GM19023 (cell line): ENCODE measurements around the gene SLCO4A1.

ENCODE experiments used
- ATAC-seq: cut with Tn5 transposase; IDR thresholded peaks from one replicate; pipeline ENCODE4 v1.9.1; 2021; ENCODE audit warnings: mild to moderate bottlenecking, moderate library complexity; ENCODE audit not compliant: unreplicated experiment

The SLCO4A1 gene

GRCh38 chr20:62696989-62697388, 54.7 kb downstream of the SLCO4A1 start:
- ATAC-seq = no peak

GRCh38 chr20:62697468-62697912, 55.2 kb downstream of the SLCO4A1 start:
- no peak for ATAC-seq

- ATAC-seq = no peak
These were observed 55.9 kb downstream of the SLCO4A1 start for GRCh38 chr20:62698231-62698630.

- no peak for ATAC-seq
These were observed 57.0 kb downstream of the SLCO4A1 start for GRCh38 chr20:62699296-62699695.

GRCh38 chr20:62699741-62700140, 57.4 kb downstream of the SLCO4A1 start:
- ATAC-seq = no peak

- no peak for ATAC-seq
These were observed 58.1 kb downstream of the SLCO4A1 start for GRCh38 chr20:62700261-62700930.

- ATAC-seq = no peak
These were observed 59.1 kb downstream of the SLCO4A1 start for GRCh38 chr20:62701161-62702012.

GRCh38 chr20:62702013-62702300, 59.7 kb downstream of the SLCO4A1 start:
- ATAC-seq = no peak

- ATAC-seq = no peak
These were observed 60.9 kb downstream of the SLCO4A1 start for GRCh38 chr20:62702895-62703852.

GRCh38 chr20:62703853-62704228, 61.5 kb downstream of the SLCO4A1 start:
- no peak for ATAC-seq

GRCh38 chr20:62704341-62704948, 62.1 kb downstream of the SLCO4A1 start:
- ATAC-seq = no peak

GRCh38 chr20:62705627-62706026, 63.3 kb downstream of the SLCO4A1 start:
- ATAC-seq = no peak

- no peak for ATAC-seq
These were observed 64.0 kb downstream of the SLCO4A1 start for GRCh38 chr20:62706344-62706743.

- ATAC-seq = no peak
These were observed 64.6 kb downstream of the SLCO4A1 start for GRCh38 chr20:62706857-62707256.

GRCh38 chr20:62707276-62707920, 65.1 kb downstream of the SLCO4A1 start:
- ATAC-seq = no peak

- no peak for ATAC-seq
These were observed 65.7 kb downstream of the SLCO4A1 start for GRCh38 chr20:62707921-62708521.

- ATAC-seq = no peak
These were observed 66.6 kb downstream of the SLCO4A1 start, which contains the start of gene NTSR1 for GRCh38 chr20:62708591-62709536. NTSR1 (plus strand) TSS chr20:62708836; CDS start chr20:62709208, 372 bp downstream.

GRCh38 chr20:62709537-62709905, 67.2 kb downstream of the SLCO4A1 start:
- ATAC-seq = no peak
